ENCODE measurements around the gene SLCO3A1.

DNA sequence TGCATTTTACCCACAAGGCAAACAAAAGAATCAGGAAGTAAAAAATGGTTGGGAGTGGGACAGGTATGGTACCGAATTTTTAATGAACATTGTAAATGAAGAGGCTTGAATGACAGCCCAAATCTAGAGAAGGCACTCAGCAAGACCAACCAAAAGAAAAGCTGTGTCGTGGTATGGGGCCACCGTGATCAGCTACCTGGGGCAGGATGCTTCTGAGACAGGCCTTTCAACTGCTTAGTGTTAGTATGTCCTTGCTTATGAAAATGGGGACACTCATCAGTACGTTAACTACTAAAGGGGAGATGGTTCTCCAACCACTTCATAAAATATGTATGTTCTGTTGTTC lies 311.5 kb downstream of the SLCO3A1 start:
- TF ChIP-seq CTCF (IDR thresholded peaks at IDR 0.05) = no peak
- TF ChIP-seq POLR2A (IDR thresholded peaks at IDR 0.05) = no peak
- no peak for TF ChIP-seq EP300 (IDR thresholded peaks at IDR 0.05; ENCODE audit: low read depth)
- no peak for TF ChIP-seq POLR2AphosphoS5 (IDR thresholded peaks at IDR 0.05)

Data from transverse colon (tissue), 4 donors.